ENCODE measurements around the gene CLDND2.

The CLDND2 gene

GRCh38 chr19:51380379-51380778 lies 11.6 kb upstream of the CLDND2 start:
- DNase-seq: no peak

- no peak for DNase-seq
These were observed 8.6 kb upstream of the CLDND2 start for GRCh38 chr19:51377422-51377821.

DNA sequence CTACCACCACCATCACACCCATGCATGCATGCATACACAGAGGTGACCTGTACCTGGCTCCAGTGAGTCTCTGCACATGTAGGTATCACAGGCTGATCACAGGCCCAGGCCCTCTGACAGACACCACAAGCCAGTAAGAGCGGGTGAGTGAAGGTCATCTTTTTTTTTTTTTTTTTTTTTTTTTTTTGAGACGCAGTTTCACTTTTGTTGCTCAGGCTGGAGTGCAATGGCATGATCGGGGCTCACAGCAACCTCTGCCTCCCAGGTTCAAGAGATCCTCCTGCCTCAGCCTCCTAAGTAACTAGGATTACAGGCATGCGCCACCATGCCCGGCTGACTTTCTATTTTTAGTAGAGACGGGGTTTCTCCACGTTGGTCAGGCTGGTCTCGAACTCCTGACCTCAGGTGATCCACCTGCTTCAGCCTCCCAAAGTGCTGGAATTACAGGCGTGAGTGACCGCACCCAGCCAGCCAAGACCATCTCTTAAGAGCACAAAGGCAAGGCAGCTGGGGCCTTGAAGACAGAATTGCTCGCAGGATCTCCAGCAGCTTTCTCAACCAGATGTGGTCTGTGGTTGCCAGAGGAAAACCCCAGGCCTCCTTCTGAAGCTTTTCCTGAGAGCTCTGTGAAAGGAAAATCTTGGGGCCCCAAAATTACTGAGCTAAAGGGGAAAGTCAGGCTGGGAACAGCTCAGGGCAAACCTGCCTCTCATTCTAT lies 6.9 kb upstream of the CLDND2 start:
- DNase-seq: peak; percentile 78

DNA sequence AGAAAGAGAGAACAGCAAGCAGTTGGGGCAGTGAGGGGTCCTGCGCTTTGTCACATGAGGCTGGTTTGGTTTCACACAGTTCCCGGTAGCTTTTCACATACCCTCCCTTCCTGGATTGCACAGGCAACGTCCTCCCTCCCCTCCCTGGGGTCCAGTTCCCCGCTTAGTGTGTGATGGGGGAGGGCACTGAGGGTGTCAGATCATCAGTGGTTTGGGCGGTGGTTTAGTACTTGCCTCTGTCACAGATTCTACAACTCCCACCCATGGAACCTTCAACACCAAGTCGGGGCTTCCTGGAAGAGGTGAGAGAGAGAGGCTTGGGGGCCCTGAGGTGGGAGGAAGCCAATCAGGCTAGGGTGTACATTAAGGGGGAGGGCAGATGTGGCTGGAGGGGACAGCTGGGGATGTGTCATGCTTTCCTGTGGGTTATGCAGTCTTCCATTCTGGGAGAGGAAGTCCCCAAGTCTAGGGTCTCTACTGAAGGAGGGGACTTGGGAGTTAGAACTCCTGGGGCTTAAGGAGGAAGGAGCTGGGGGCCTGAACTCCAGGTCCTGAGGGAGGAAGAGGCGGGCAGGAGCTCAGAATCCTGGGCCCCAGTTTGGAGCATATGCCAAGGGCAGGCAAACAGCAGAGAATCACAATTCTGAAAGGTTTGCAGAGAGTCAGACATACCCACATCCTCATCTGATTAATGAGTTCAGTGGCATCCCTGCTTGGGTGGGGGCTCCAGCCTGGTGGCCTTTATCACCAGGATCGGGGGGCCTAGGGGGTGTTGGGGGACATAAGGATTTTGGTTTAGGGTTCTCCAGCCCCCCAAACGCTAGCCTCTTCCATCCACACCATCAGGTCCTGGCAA lies 4.1 kb upstream of the CLDND2 start, which contains the start of gene NKG7:
Gene NKG7 (minus strand): TSS at position 6 of the 856 bp plus-strand sequence. CDS start 119 bp downstream, outside the sequence.
- DNase-seq: peak; percentile 90

DNA sequence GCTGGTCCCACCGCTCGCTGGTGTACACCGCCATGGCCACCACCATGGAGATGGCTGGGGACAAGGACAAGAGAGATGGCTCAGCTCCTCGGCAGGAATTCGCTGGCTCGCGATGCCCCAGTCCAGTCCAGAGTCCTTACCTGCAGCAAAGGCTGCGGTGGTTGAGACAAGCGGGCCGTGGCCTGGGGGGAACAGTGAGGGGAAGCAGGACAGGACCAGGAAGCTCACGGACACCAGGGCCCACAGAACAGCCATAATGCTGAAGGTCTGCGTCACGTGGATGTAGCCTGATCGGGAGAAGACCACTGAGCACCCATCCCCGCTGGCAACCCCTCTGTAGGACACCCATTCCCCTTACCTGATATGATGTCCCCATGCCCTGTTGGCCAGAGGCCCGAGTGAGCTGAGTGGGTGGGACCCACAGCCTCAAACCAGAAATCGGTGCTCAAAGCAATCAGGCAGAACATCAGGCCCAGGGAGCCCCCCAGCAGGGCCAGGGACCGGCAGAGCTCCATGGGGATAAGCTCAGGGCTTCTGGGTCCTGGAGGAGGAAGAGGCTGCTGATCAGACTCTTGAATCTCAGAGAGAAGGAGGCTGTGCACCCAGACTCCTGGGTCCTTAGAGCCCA lies 3.3 kb upstream of the CLDND2 start:
- DNase-seq: peak; percentile 70

- no peak for DNase-seq
These were observed 2.4 kb upstream of the CLDND2 start for GRCh38 chr19:51371186-51371690.

GRCh38 chr19:51370230-51370629 lies 1.4 kb upstream of the CLDND2 start:
- DNase-seq: no peak

GRCh38 chr19:51367565-51368365 lies 1.0 kb downstream of the CLDND2 start:
- DNase-seq: peak; percentile 100

GRCh38 chr19:51367255-51367564 lies 1.6 kb downstream of the CLDND2 start:
- DNase-seq: no peak

- DNase-seq: peak; percentile 94
These were observed 2.2 kb downstream of the CLDND2 start for GRCh38 chr19:51366389-51367254.

DNA sequence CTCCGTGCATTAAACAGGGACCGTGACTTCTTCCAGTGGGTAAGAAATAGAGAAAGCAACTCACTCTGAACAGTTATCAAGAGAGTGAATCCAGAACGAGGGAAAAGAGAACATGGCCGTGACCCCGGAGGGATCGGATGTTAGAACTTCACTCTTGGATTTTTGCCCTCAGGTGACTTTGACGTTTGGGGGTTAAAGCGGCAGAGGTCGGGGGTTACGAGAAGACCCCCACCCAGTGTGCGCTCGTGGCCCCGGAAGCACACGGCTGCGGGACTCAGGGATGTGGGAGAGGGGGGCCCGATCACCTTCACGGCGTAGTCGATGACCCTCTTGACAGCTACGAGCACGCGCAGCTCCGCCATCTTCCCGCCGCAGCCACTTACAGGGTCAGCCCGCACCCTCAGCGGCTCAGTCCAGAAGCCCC lies 2.8 kb downstream of the CLDND2 start, which contains the start of gene ETFB:
Gene ETFB (minus strand): TSS at position 424 of the 424 bp plus-strand sequence. CDS start 62 bp downstream, at position 362.
- DNase-seq: peak; percentile 76

DNA sequence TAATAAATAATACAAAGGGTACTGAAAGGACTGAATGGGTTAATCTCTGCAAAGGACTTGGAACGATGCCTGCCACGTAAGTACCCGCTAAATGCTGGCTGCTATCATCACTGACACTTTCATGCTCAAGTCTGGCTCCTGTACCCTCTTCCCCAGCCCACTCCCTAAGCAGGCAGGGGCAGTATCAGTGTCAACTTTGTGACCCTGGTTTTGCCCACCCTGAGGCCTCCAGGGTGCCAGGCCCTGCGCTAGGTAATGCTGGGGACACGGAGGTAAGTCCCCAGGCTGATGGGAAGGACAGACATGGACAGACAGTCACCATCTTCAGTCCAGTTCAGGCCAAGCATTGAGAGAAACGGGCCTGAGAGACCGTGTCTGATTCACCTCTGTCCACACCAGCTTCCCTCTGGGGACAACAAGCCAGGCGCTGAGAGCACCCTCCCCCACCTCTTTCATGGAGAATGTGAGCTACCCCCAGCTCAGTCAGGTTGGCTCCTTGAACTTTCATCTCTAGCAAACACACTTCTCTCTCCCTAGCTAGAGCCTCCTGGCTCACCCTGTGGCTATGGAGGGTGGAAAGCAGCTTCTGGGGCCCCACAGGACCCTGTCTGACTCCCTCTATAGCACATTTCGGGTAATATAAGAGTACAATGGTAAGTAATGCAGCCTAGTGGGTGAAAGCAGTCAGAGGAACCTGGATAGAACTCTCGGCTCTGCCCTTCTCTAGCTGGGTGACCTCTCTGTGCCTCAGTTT lies 3.4 kb downstream of the CLDND2 start:
- DNase-seq: peak; percentile 72

DNA sequence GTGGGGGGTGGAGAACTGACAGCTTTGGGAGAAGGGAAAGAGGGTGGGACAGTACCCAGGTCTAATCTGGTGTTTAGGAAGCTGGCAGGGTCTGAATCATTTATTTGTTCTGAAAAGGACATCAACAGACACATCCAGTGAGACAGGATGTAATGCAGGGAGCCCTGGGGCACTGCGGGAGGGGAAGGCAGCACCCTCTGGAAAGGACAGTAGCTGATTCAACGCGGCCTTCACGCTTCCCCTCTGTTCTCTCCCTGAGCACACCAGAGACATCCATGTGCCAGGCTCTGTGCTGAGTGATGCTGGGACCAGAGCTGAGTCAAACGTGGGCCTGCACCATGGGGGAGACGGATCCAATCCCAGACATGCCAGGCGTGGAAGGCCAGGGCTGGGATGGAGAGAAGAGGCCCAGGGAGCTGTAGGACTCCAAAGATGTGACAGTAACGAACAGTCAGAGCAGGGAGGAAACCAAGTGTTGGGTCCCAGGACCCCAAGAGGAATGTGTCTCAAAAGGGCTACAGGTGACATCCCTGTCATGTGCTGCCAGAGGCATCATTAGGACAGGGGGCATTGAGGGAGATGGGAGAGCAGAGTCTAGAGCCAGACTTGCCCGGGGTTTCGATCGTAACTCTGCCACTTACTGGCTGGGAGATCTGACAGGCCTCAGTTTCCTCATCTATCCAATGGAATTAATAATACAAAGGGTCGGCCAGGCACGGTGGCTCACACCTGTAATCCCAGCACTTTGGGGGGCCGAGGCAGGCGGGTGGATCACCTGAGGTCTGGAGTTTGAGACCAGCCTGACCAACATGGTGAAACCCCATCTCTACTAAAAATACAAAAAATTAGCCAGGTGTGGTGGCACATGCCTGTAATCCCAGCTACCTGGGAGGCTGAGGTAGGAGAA lies 4.3 kb downstream of the CLDND2 start:
- DNase-seq: no peak

- DNase-seq: no peak
These were observed 7.6 kb downstream of the CLDND2 start for GRCh38 chr19:51361239-51361638.

DNA sequence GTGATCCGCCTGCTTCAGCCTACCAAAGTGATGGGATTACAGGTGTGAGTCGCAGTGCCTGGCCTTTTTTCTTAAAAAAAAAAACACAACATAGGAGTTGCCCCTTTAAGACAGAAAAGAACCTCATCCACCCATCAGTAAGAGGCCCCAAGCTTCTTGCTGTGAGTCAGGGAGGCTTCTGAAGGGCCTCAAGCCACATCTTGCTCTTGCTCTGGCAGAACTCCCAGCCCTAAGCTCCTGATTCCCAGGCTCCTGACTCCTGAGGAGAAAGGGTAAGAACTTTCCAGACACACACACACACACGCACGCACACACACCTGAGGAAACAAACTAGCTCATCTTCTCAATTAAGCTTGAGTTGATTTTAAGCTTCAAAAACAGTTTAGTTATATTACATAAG lies 9.5 kb downstream of the CLDND2 start:
- no peak for DNase-seq

GRCh38 chr19:51357952-51358351 lies 10.9 kb downstream of the CLDND2 start:
- no peak for DNase-seq

GRCh38 chr19:51356159-51356801 lies 12.5 kb downstream of the CLDND2 start:
- no peak for DNase-seq

DNA sequence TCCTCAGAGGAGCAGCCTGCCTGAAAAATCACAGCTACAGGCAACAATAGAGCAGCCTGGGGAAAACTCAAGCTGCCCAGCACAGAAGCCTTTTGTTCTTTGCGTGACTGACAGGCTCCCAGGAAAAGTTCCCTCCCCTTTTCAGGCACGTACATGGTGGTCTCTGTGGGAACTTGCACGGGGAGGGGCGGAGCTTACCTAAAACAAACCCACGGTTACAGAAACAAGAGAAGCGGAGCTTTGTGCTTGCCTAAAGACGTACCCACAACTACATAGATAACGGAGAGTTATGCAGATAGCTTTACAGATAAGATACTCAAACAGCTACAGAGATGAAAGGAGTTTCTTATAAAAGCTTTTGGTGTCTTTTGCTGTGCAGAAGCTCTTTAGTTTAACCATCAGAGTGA lies 14.1 kb downstream of the CLDND2 start:
- no peak for DNase-seq

All from activated CD8-positive, alpha-beta memory T cell treated with anti-CD3 and anti-CD28 coated beads for 24 hours (primary cell).